Stimulated activated CD4-positive, alpha-beta T cell treated with anti-CD3 and anti-CD28 coated beads, TNF-alpha, amount 100 ng/mL, for 1 hour (primary cell): ENCODE results near the gene UGT1A1.

ENCODE experiments used
- DNase-seq, 3 donors: peaks; one replicate each; pipeline ENCODE4 v3.0.0-alpha.2; 2020; ENCODE audit warnings: low read depth in 3 of 3, low spot score in 1 of 3

UGT1A1 gene

GRCh38 chr2:233756429-233757081 lies 3.5 kb upstream of the UGT1A1 start:
- no peak for DNase-seq

DNA sequence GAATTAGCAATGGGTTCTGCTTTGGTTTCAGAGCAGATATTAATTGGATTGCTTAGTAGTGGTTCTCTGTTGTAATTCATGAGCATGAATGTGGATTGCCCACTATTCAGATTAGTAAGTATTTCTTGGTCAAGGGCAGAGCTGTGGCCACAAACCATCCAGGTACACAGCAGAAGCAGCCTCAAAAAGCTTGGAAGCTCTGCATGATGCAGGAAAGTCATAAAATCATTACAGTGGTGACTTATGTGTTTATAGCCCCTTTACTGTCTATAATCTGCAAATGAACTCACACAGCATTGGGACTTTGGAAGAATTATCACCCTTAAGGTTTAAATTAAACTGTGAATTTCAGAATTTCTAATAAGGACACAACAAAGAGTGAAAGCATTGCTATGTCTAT lies 1.9 kb upstream of the UGT1A1 start:
- DNase-seq = no peak

GRCh38 chr2:233758849-233759248 lies 1.2 kb upstream of the UGT1A1 start:
- DNase-seq = no peak

GRCh38 chr2:233761040-233761769 lies 1.1 kb downstream of the UGT1A1 start:
- no peak for DNase-seq

GRCh38 chr2:233764264-233764663 lies 4.2 kb downstream of the UGT1A1 start:
- no peak for DNase-seq

GRCh38 chr2:233764761-233765160 lies 4.7 kb downstream of the UGT1A1 start:
- DNase-seq = no peak

DNA sequence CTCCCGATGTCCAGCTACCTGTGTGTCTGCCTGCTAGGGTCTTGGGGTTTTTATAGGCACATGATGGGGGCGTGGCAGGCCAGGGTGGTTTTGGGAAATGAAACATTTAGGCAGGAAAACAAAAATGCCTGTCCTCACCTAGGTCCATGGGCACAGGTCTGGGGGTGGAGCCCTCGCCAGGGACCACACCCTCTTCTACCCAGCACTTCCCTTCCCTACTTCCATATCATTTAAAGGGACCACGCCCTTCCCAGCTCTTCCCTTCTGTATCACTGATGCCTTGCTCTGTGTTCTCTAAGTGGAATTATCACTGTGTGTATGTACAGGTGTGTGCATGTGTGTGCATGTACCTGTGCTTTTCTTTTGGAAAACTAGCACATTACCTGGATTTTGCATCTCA lies 6.3 kb downstream of the UGT1A1 start:
- DNase-seq = no peak

DNA sequence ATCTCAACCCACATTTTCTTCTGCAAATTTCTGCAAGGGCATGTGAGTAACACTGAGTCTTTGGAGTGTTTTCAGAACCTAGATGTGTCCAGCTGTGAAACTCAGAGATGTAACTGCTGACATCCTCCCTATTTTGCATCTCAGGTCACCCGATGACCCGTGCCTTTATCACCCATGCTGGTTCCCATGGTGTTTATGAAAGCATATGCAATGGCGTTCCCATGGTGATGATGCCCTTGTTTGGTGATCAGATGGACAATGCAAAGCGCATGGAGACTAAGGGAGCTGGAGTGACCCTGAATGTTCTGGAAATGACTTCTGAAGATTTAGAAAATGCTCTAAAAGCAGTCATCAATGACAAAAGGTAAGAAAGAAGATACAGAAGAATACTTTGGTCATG lies 8.0 kb downstream of the UGT1A1 start:
- no peak for DNase-seq

DNA sequence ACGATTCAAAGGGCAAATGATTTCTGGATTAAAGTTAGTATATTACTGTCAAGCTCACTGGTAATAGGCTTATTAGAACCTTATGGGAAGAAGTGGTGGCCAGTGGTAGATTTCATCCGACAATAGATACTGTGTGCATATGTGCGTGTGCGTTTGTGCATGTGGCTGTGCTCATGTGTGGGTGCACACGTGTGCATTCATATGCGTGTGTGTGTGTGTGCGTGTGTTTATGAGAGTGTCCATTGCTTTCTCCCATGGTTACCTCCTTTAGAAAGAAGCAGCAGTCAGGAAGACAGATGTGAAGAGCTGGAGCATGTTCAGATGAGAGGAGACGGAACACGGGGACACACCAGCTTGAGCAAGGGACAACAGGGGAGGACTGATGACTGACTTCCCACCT lies 9.2 kb downstream of the UGT1A1 start:
- DNase-seq = no peak

DNA sequence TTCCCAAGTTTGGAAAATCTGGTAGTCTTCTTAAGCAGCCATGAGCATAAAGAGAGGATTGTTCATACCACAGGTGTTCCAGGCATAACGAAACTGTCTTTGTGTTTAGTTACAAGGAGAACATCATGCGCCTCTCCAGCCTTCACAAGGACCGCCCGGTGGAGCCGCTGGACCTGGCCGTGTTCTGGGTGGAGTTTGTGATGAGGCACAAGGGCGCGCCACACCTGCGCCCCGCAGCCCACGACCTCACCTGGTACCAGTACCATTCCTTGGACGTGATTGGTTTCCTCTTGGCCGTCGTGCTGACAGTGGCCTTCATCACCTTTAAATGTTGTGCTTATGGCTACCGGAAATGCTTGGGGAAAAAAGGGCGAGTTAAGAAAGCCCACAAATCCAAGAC lies 12.1 kb downstream of the UGT1A1 start:
- no peak for DNase-seq

DNA sequence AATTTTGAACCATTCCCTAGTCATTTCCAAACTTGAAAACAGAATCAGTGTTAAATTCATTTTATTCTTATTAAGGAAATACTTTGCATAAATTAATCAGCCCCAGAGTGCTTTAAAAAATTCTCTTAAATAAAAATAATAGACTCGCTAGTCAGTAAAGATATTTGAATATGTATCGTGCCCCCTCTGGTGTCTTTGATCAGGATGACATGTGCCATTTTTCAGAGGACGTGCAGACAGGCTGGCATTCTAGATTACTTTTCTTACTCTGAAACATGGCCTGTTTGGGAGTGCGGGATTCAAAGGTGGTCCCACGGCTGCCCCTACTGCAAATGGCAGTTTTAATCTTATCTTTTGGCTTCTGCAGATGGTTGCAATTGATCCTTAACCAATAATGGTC lies 12.5 kb downstream of the UGT1A1 start:
- no peak for DNase-seq

DNA sequence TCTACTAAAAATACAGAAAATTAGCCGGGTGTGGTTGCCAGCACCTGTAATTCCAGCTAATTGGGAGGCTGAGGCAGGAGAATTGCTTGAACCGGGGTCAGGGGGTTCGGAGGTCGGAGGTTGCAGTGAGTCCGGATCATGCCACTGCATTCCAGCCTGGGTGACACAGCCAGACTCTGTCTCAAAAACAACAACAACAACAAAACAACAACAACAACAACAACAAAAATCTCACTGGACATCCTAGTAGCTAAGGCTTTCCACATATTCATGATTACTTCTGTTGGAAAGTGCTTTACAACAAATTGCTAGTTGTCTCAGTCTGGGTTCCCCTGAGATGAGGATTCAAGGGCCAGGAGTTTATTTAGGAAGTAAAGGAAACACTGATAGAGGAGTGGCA lies 13.8 kb downstream of the UGT1A1 start:
- DNase-seq = no peak

GRCh38 chr2:233775414-233775813 lies 15.3 kb downstream of the UGT1A1 start:
- no peak for DNase-seq

- no peak for DNase-seq
Observed at GRCh38 chr2:233778030-233778429, 18.0 kb downstream of the UGT1A1 start, which contains the start of gene MROH2A. Gene MROH2A (plus strand): TSS chr2:233778330. CDS start chr2:233779359, 1,029 bp downstream.

DNA sequence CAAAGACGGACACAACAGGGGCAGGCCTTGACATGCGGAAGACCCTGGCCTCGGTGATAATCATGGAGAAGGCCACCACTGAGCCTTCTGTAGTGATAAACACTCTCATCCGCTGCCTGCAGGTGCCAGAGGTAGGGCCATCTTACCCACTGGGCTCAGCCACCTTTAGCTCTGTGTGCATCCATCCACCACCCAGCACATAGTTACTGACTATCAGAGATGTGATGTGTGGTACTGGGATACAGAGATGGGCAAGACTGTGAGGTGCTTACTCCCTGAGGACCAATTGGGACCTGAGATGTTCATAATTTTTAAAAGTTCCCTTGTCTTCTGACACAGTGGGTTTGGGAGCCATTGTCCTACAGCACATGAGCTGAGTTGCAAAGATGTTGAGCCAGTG lies 19.7 kb downstream of the UGT1A1 start:
- no peak for DNase-seq

DNA sequence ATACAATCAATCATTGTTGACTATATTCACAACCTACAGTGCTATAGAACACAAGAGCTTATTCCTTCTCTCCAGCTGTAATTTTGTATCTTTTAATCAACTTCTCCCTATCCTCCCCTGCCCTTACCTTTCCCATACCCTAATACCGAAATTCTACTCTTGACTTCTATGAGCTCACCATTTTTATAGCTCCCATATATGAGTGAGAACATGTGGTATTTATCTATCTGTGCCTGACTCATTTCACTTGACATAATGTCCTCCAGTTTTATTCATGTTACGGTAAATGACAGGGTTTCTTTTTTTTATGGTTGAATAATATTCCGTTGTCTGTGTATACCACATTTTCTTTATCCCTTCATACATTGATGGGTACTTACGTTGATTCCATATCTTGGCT lies 20.7 kb downstream of the UGT1A1 start:
- no peak for DNase-seq

- no peak for DNase-seq
Observed at GRCh38 chr2:233789554-233789953, 29.5 kb downstream of the UGT1A1 start.

- DNase-seq = no peak
Observed at GRCh38 chr2:233791151-233791882, 31.2 kb downstream of the UGT1A1 start.

DNA sequence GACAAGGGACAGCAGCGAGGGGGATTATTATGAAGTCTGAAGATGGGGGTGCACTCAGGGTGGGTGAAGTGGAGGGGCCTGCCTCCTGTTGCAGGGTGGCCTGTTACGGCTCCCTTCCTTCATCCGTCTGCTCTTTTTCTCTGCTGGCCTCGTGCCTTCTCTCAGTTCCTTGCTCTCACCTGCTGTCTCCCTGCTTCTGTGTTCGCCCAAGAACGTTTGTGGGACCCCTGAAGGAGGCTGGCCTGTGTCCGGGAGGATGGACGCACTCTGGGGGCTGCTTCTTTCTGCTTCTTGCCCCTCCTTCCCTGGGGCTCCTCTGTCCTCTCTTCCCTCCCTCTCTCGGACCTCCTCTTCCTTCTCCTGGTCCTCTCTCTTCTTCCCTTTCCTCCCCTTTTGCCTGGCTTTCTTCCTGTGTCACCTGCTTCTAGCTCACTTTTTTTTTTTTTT lies 31.8 kb downstream of the UGT1A1 start:
- no peak for DNase-seq

DNA sequence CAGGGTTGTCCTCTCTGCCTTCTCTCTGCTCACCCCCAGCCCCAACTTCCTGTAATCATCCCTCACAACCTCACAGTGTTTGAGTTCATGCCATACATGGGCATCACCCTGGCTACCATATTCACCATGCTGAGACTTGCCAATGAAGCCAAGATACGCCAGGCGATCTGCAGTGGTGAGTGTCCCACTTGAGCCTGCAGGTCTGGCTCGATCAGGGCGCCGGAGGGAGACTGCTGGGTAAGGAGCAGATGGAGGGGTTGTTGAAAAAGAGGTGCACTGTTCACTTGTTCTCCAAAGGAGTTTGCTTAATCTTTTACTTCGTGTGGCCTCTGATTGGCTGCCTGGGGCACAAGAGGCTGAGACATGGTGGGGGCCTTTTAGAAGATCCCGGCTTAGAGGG lies 32.6 kb downstream of the UGT1A1 start:
- DNase-seq = no peak

DNA sequence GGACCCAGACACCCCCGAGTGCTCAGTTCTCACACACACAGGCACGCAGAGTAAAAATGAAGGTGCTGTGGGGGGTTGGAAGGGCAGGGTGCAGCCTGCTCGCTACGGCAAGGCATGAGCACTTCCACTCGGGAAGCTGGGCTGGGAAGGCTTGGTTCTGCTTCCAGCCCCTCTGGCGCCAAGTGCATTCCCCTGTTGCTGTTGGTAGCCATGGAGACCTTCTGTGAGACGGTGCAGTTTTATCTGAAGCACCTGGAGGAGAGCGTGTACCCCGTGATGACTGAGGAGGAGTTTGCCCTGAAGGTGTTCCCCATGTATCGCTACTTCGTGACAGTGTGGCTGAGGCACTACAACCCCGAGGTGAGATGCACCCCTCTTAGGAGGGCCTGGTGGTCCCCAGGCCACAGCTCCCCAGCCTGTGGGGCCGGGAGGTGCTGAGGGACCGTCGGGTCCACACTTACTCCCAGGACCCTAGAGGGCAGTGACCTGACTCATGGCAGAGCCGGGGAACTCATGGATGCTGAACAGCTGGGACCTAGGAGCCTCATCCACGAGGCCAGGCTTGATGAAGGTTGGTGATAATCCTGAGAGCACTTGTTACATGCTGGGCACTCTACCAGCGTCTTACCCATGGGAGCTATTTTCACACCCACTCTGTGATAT lies 33.5 kb downstream of the UGT1A1 start:
- no peak for DNase-seq
